ENCODE results near the gene KIF18B. TPM values are rescaled to one million over a fixed set of nuclear protein-coding genes. Genes with fewer than 3 reads are reported as not detected.

Gene KIF18B
- polyA plus RNA-seq, 2 of the 4 experiments (the other 2 are of a cell fraction) = 19.6 to 41.7 TPM

DNA sequence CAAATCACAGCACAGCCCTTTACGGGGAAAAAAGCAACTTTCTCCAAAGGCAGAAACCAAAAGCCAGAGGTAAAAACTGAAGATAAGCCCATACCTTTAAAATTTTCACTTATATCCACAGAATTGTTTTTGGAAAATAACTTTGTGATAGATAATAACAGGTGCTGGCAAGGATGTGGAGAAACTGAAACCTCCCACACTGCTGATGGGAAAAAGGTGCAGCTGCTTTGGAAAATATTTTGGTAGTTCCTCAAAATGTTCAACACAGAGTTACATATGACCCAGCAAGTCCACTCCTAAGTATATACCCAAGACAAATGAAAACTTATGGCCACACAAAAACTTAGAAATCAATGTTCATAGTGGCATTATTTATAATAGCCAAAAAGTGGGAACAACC, 60.6 kb downstream of the KIF18B start (continued):
- TF ChIP-seq JUN (IDR thresholded peaks at IDR 0.05) (no peak), HOXA7 (CRISPR knock-in tag; IDR thresholded peaks at IDR 0.05) (no peak), POLR2AphosphoS2 (conservative IDR thresholded peaks at IDR 0.05; ENCODE audit: low read length) (no peak), ATOH8 (CRISPR knock-in tag; IDR thresholded peaks at IDR 0.05; ENCODE audit: low read depth) (no peak), RARB (CRISPR knock-in tag; IDR thresholded peaks at IDR 0.05) (no peak), CEBPB (IDR thresholded peaks at IDR 0.05) (no peak), TFCP2L1 (CRISPR knock-in tag; IDR thresholded peaks at IDR 0.05) (no peak), RFX5 (IDR thresholded peaks at IDR 0.05) (no peak)

GRCh38 chr17:44884941-44885340, 62.6 kb downstream of the KIF18B start:
- no peak overlapping the region for H3K4me3 ChIP-seq
- ChIA-PET POLR2A (interaction anchor here (1.0 to 1.3 kb wide), 2 partner anchors 9 to 14 kb away, joined by 3 to 6 read pairs; partner anchors contain the start of gene EFTUD2), CTCF (interaction anchor here (0.6 to 45.1 kb wide), 10 partner anchors 9 to 214 kb away, joined by 3 to 1787 read pairs (median 7); partner anchors contain the start of gene EFTUD2)
- peaks cover 15% of the 10 kb centered on the region for H3K4me1 ChIP-seq
- H3K4me2 ChIP-seq = no peak overlapping the region
- H3K9me3 ChIP-seq = no peaks in the 10 kb centered on the region
- ATAC-seq (no peak), FAIRE-seq (no peak), DNase-seq (ENCODE audit: low read depth in 1 of 2, low spot score in 1 of 2) (no peak)
- no peak overlapping the region for H3K27ac ChIP-seq
- 96% methylated on average over 2 of the region's 2 CpGs for WGBS (ENCODE audit: missing lambda C conversion rate)
- TF ChIP-seq MAFK (IDR thresholded peaks at IDR 0.05; ENCODE audit: partially characterized antibody) = no peak

- H3K9me3 ChIP-seq = no peaks in the 10 kb centered on the region
- no peak overlapping the region for H3K4me3 ChIP-seq
- H3K4me1 ChIP-seq = no peaks in the 10 kb centered on the region
- ChIA-PET CTCF (interaction anchor here (0.9 to 45.1 kb wide), 9 partner anchors 15 to 218 kb away, joined by 3 to 1787 read pairs (median 61); partner anchors contain the start of genes EFTUD2 and HIGD1B), POLR2A (interaction anchor here (0.7 kb wide), 1 partner anchor 18 kb away, joined by 3 read pairs; the partner anchor contains the start of gene EFTUD2)
- DNase-seq (ENCODE audit: low read depth in 1 of 2, low spot score in 1 of 2) = no peak
- TF ChIP-seq ESRRA (IDR thresholded peaks at IDR 0.05; ENCODE audit: borderline replicate concordance, low read length) (no peak), ZNF302 (CRISPR knock-in tag; IDR thresholded peaks at IDR 0.05) (no peak)
- no peak overlapping the region for H3K27ac ChIP-seq
- ATAC-seq = no peak
- no peak for FAIRE-seq
- H3K4me2 ChIP-seq = no peak overlapping the region
- WGBS (ENCODE audit: missing lambda C conversion rate) = 91% methylated on average over 4 of the region's 4 CpGs
Observed at GRCh38 chr17:44881145-44881544, 66.4 kb downstream of the KIF18B start.

DNA sequence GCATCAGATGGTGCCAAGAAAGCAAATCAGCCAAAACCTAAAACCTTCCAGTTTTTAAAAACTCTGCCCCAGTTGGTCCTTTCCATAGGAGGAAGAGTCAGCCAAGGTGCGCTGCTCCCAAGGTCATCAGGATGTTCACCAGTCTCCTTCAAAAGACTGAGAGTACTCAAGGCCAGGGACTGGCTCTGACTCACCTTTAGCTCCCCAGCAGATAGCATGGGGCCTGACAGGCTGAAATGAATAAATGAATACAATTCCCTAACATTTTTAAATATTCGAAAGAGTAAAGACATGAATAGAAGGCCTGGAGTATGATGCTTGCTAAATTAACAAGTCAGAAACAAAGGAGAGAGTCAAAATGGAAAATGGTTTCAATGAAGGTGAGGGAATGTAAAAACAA, 67.5 kb downstream of the KIF18B start:
- H3K4me3 ChIP-seq = no peak overlapping the region
- no peak overlapping the region for H3K4me2 ChIP-seq
- FAIRE-seq = no peak
- no peak overlapping the region for H3K27ac ChIP-seq
- whole genome bisulfite sequencing (ENCODE audit: missing lambda C conversion rate) = 92% methylated on average over 2 of the region's 2 CpGs
- no peak for TF ChIP-seq JUN (IDR thresholded peaks at IDR 0.05)
- no peak for DNase-seq (ENCODE audit: low read depth in 1 of 2, low spot score in 1 of 2)
- no peaks in the 10 kb centered on the region for H3K4me1 ChIP-seq
- peak in 1 of 2 experiments; percentile 36; a peak in 1 of 6 replicates for ATAC-seq
- no peaks in the 10 kb centered on the region for H3K9me3 ChIP-seq
- POLR2A ChIA-PET = no interaction called here
- CTCF ChIA-PET = interaction anchor here (1.2 to 45.1 kb wide), 10 partner anchors 14 to 170 kb away, joined by 3 to 1787 read pairs (median 44); partner anchors contain the start of genes EFTUD2 and HIGD1B

- H3K27ac ChIP-seq = no peak overlapping the region
- DNase-seq (ENCODE audit: low read depth in 1 of 2, low spot score in 1 of 2) (no peak), ATAC-seq (peak in 1 of 2 experiments; percentile 49; a peak in 1 of 6 replicates), FAIRE-seq (no peak)
- no peaks in the 10 kb centered on the region for H3K9me3 ChIP-seq
- no peaks in the 10 kb centered on the region for H3K4me1 ChIP-seq
- 94% methylated on average over 6 of the region's 6 CpGs for WGBS (ENCODE audit: missing lambda C conversion rate)
- no peak for TF ChIP-seq NR3C1 (IDR thresholded peaks at IDR 0.05)
- no peak for TF ChIP-seq CEBPB (IDR thresholded peaks at IDR 0.05)
- no peak for TF ChIP-seq RAD21 (conservative IDR thresholded peaks at IDR 0.05 in 1 of 2, IDR thresholded peaks at IDR 0.05 in 1 of 2)
- TF ChIP-seq MAX (IDR thresholded peaks at IDR 0.05) = no peak
- no peak for TF ChIP-seq FOSL2 (IDR thresholded peaks at IDR 0.05)
- TF ChIP-seq FOSL2 (CRISPR knock-in tag; IDR thresholded peaks at IDR 0.05) = no peak
- no peak for TF ChIP-seq POLR2AphosphoS2 (conservative IDR thresholded peaks at IDR 0.05; ENCODE audit: low read length)
- no peak overlapping the region for H3K4me3 ChIP-seq
- CTCF ChIA-PET = interaction anchor here (0.8 to 45.1 kb wide), 32 partner anchors 13 to 220 kb away, joined by 3 to 1787 read pairs (median 6); partner anchors contain the start of genes EFTUD2 and HIGD1B
- H3K4me2 ChIP-seq = no peak overlapping the region
- POLR2A ChIA-PET = interaction anchor here (0.6 to 1.5 kb wide), 2 partner anchors 14 to 51 kb away, joined by 3 to 4 read pairs; no protein-coding TSS in a partner anchor
Observed at GRCh38 chr17:44879376-44879775, 68.2 kb downstream of the KIF18B start.
